LNCaP clone FGC (cell line): ENCODE measurements around the gene PCDHGA6.
A peak's percentile ranks its signal among the peaks of the same experiment; 100 is the strongest.
"Not testable (repeated sequence)": the region's sequence is repeated elsewhere in the genome, so short reads cannot be mapped to it uniquely, and the experiment has no call there.

Experiments used
- DNase-seq: peaks from one replicate; pipeline ENCODE4 v3.0.0-alpha.2; 2011; ENCODE audit warnings: low read depth
- H3K4me3 ChIP-seq: 2 replicates; pipeline ENCODE4 v1.5.1; 2011; ENCODE audit warnings: mild to moderate bottlenecking, low read depth, low read length, control low read depth
- CTCF ChIP-seq: IDR thresholded peaks from 2 replicates; pipeline ENCODE4 v1.5.1; 2012; ENCODE audit warnings: mild to moderate bottlenecking; ENCODE audit not compliant: control insufficient read depth, insufficient read depth; ENCODE audit errors: extremely low read depth

Gene PCDHGA6

GRCh38 chr5:141402553-141403243 lies 29.0 kb downstream of the PCDHGA6 start, which contains the start of gene PCDHGA9:
Gene PCDHGA9, plus strand, starts transcription at chr5:141402778. Its CDS starts 175 bp downstream, at chr5:141402953.
- H3K4me3 ChIP-seq: peak within 1 kb of the TSS; percentile 18; the same call in 1 of the 2 replicates
- no peak for DNase-seq
- TF ChIP-seq CTCF: peak; percentile 32

- DNase-seq: no peak
- no peak for TF ChIP-seq CTCF
- no peak overlapping the region for H3K4me3 ChIP-seq
Observed at GRCh38 chr5:141403387-141403786, 29.7 kb downstream of the PCDHGA6 start.

- peak; percentile 37; the same call in 1 of the 2 replicates for TF ChIP-seq CTCF
- DNase-seq, H3K4me3 ChIP-seq: not testable (repeated sequence)
Observed at GRCh38 chr5:141407790-141408505, 34.3 kb downstream of the PCDHGA6 start, which contains the start of gene PCDHGB6. Gene PCDHGB6, plus strand, starts transcription at chr5:141408021. Its CDS starts 182 bp downstream, at chr5:141408203.

- DNase-seq: no peak
- H3K4me3 ChIP-seq: no peak overlapping the region
- TF ChIP-seq CTCF: no peak
Observed at GRCh38 chr5:141409598-141410306, 36.1 kb downstream of the PCDHGA6 start.

GRCh38 chr5:141411575-141411974 lies 37.9 kb downstream of the PCDHGA6 start:
- H3K4me3 ChIP-seq: no peak overlapping the region
- DNase-seq: no peak
- no peak for TF ChIP-seq CTCF

GRCh38 chr5:141412854-141413539 lies 39.3 kb downstream of the PCDHGA6 start, which contains the start of gene PCDHGA10:
Gene PCDHGA10, plus strand, starts transcription at chr5:141412987. Its CDS starts 189 bp downstream, at chr5:141413176.
- H3K4me3 ChIP-seq: peak within 1 kb of the TSS; percentile 67
- TF ChIP-seq CTCF: peak; percentile 69
- DNase-seq: peak; percentile 30
